IMR-90 (cell line): Measurements from ENCODE around the gene ATG9A. TPM values are rescaled to one million over a fixed set of nuclear protein-coding genes. Genes with fewer than 3 reads are reported as not detected.

Source experiments
- ATAC-seq: fragments of 200-7000 bp; cut with Tn5 transposase; 2 replicates; pipeline ENCODE4 v1.9.1; 2020; ENCODE audit warnings: low read depth, mild to moderate bottlenecking, moderate library complexity
- BruUV-seq: library from RNA; stranded (reverse); fragments of 400-500 nt; replicated peaks from 2 replicates; lab custom pipeline; 2021; lab: Mats Ljungman, UMichigan
- CTCF ChIA-PET: fragments of 300-600 bp; formaldehyde crosslinking; extraction: SDS; loops from one replicate; lab custom pipeline; 2021; ENCODE audit warnings: antibody characterized with exemption; lab: Yijun Ruan, JAX
- POLR2A ChIA-PET: fragments of 300-600 bp; sonication (Branson Sonifier 250); formaldehyde crosslinking; loops from one replicate; lab custom pipeline; 2022; ENCODE audit warnings: antibody characterized with exemption; ENCODE audit not compliant: unreplicated experiment; lab: Charles Lee
- DNase-seq: peaks from one replicate; pipeline ENCODE4 v3.0.0; 2013
- H2AFZ ChIP-seq: replicated peaks from 2 replicates; pipeline ENCODE3; 2013; ENCODE audit warnings: low read length, mild to moderate bottlenecking; ENCODE audit not compliant: poor library complexity
- H2AK5ac ChIP-seq: 2 replicates; pipeline ENCODE4 v1.6.1; 2013; ENCODE audit warnings: low read depth, low read length, inconsistent platforms
- H2AK9ac ChIP-seq: replicated peaks from 2 replicates; pipeline ENCODE3; 2013; ENCODE audit warnings: mild to moderate bottlenecking, low read depth, low read length, moderate library complexity; ENCODE audit not compliant: poor library complexity
- H2BK120ac ChIP-seq: 2 replicates; pipeline ENCODE4 v1.6.1; 2013; ENCODE audit warnings: low read depth, low read length, inconsistent platforms
- H2BK15ac ChIP-seq: 3 replicates; pipeline ENCODE4 v1.6.1; 2013; ENCODE audit warnings: low read depth, low read length, inconsistent platforms
- H2BK20ac ChIP-seq: 2 replicates; pipeline ENCODE4 v1.6.1; 2013; ENCODE audit warnings: low read depth, mild to moderate bottlenecking, inconsistent platforms, low read length, moderate library complexity
- H2BK5ac ChIP-seq: 2 replicates; pipeline ENCODE4 v1.6.1; 2013; ENCODE audit warnings: mild to moderate bottlenecking, low read depth, low read length, inconsistent platforms; ENCODE audit not compliant: poor library complexity, severe bottlenecking
- H3K14ac ChIP-seq: replicated peaks from 2 replicates; pipeline ENCODE4 v1.6.1; 2013; ENCODE audit warnings: low read depth, low read length, inconsistent platforms
- H3K18ac ChIP-seq: 2 replicates; pipeline ENCODE4 v1.6.1; 2013; ENCODE audit warnings: low read depth, low read length, control low read depth
- H3K23ac ChIP-seq: 2 replicates; pipeline ENCODE4 v1.6.1; 2013; ENCODE audit warnings: low read depth, low read length, inconsistent platforms
- H3K27ac ChIP-seq: 2 replicates; pipeline ENCODE4 v1.5.1; 2013; ENCODE audit warnings: mild to moderate bottlenecking, control low read depth, low read length; ENCODE audit not compliant: insufficient read depth
- H3K27me3 ChIP-seq: 2 replicates; pipeline ENCODE4 v1.6.1; 2013; ENCODE audit warnings: low read length; ENCODE audit not compliant: control insufficient read depth, insufficient read depth
- H3K36me3 ChIP-seq: 2 replicates; pipeline ENCODE4 v1.6.1; 2013; ENCODE audit warnings: low read length, mixed read lengths; ENCODE audit not compliant: control insufficient read depth, insufficient read depth
- H3K4ac ChIP-seq: 2 replicates; pipeline ENCODE4 v1.6.1; 2013; ENCODE audit warnings: low read depth, low read length, inconsistent platforms
- H3K4me1 ChIP-seq: 2 replicates; pipeline ENCODE4 v1.6.1; 2013; ENCODE audit warnings: low read length, mixed read lengths; ENCODE audit not compliant: control insufficient read depth, insufficient read depth
- H3K4me2 ChIP-seq: 2 replicates; pipeline ENCODE4 v1.6.1; 2013; ENCODE audit warnings: low read depth, mild to moderate bottlenecking, control low read depth, low read length, moderate library complexity
- H3K4me3 ChIP-seq: 2 replicates; pipeline ENCODE4 v1.5.1; 2013; ENCODE audit warnings: low read depth, mild to moderate bottlenecking, control low read depth, low read length, moderate library complexity; ENCODE audit not compliant: insufficient read depth
- H3K56ac ChIP-seq: 2 replicates; pipeline ENCODE4 v1.6.1; 2013; ENCODE audit warnings: low read length, inconsistent platforms; ENCODE audit not compliant: insufficient read depth; ENCODE audit errors: extremely low read depth
- H3K79me1 ChIP-seq, 2 experiments: 2 replicates each; pipeline ENCODE4 v1.6.1; 2013; ENCODE audit warnings: low read length in 2 of 2, inconsistent platforms in 1 of 2, low read depth in 1 of 2
- H3K9ac ChIP-seq: 2 replicates; pipeline ENCODE4 v1.6.1; 2013; ENCODE audit warnings: low read depth, low read length, control low read depth
- H3K9me1 ChIP-seq: 2 replicates; pipeline ENCODE4 v1.6.1; 2013; ENCODE audit warnings: low read length, inconsistent platforms; ENCODE audit not compliant: insufficient read depth
- H3K9me3 ChIP-seq: 2 replicates; pipeline ENCODE4 v1.6.1; 2013; ENCODE audit warnings: low read length; ENCODE audit not compliant: control insufficient read depth, insufficient read depth
- H4K20me1 ChIP-seq: 2 replicates; pipeline ENCODE4 v1.6.1; 2013; ENCODE audit warnings: low read length, inconsistent platforms; ENCODE audit not compliant: insufficient read depth
- H4K5ac ChIP-seq: 2 replicates; pipeline ENCODE4 v1.6.1; 2013; ENCODE audit warnings: mild to moderate bottlenecking, low read depth, low read length, control low read depth
- H4K8ac ChIP-seq, 2 experiments: 2 replicates each; pipeline ENCODE4 v1.6.1; 2013; ENCODE audit warnings: low read depth in 2 of 2, low read length in 2 of 2, control low read depth in 1 of 2, inconsistent platforms in 1 of 2
- H4K91ac ChIP-seq: 2 replicates; pipeline ENCODE4 v1.6.1; 2013; ENCODE audit warnings: low read depth, low read length, inconsistent platforms; ENCODE audit not compliant: insufficient read depth
- BHLHE40 ChIP-seq: fragments of 150-350 bp; IDR thresholded peaks from 2 replicates; pipeline ENCODE4 v1.6.1; 2016; ENCODE audit warnings: mild to moderate bottlenecking, low read depth, low read length
- CEBPB ChIP-seq: IDR thresholded peaks from 2 replicates; pipeline ENCODE4 v1.6.1; 2012; ENCODE audit warnings: low read depth, low read length, improper control_type of control experiment
- ELK1 ChIP-seq: fragments of 150-350 bp; IDR thresholded peaks from 2 replicates; pipeline ENCODE4 v1.6.1; 2016; ENCODE audit warnings: low read depth, mild to moderate bottlenecking, low read length, moderate library complexity, borderline replicate concordance
- FOS ChIP-seq: fragments of 150-350 bp; IDR thresholded peaks from 2 replicates; pipeline ENCODE4 v1.6.1; 2016; ENCODE audit warnings: low read depth, low read length
- MAFK ChIP-seq: IDR thresholded peaks from 2 replicates; pipeline ENCODE4 v1.6.1; 2012; ENCODE audit warnings: low read depth, low read length, improper control_type of control experiment
- MAZ ChIP-seq: IDR thresholded peaks from 2 replicates; pipeline ENCODE4 v1.6.1; 2012; ENCODE audit warnings: low read depth, mild to moderate bottlenecking, low read length, improper control_type of control experiment, moderate library complexity, borderline replicate concordance
- MXI1 ChIP-seq: IDR thresholded peaks from 2 replicates; pipeline ENCODE4 v1.6.1; 2012; ENCODE audit warnings: low read depth, mild to moderate bottlenecking, low read length, moderate library complexity, borderline replicate concordance
- NFE2L2 ChIP-seq: fragments of 150-350 bp; IDR thresholded peaks from 2 replicates; pipeline ENCODE4 v1.6.1; 2016; ENCODE audit warnings: low read depth, mild to moderate bottlenecking, low read length
- POLR2A ChIP-seq: IDR thresholded peaks from 2 replicates; pipeline ENCODE4 v1.6.1; 2012; ENCODE audit warnings: mild to moderate bottlenecking, low read depth, low read length
- RAD21 ChIP-seq: IDR thresholded peaks from 2 replicates; pipeline ENCODE4 v1.6.1; 2012; ENCODE audit warnings: low read length, improper control_type of control experiment
- RFX5 ChIP-seq: IDR thresholded peaks from 2 replicates; pipeline ENCODE4 v1.8.0; 2012; ENCODE audit warnings: low read depth, mild to moderate bottlenecking, low read length, moderate library complexity
- SMC3 ChIP-seq: fragments of 150-350 bp; IDR thresholded peaks from 2 replicates; pipeline ENCODE4 v1.6.1; 2016; ENCODE audit warnings: low read depth, mild to moderate bottlenecking, antibody characterized with exemption, low read length, moderate library complexity
- USF2 ChIP-seq: fragments of 150-350 bp; IDR thresholded peaks from 2 replicates; pipeline ENCODE4 v1.6.1; 2017; ENCODE audit warnings: mild to moderate bottlenecking, antibody characterized with exemption, low read length, low read depth
- WGBS, 2 experiments: methylation state at CpG; one replicate each; pipeline versions ENCODE4 v1.1.5 to v1.1.7; 2013; ENCODE audit warnings: missing lambda C conversion rate in 2 of 2; ENCODE audit not compliant: insufficient read length in 1 of 2; ENCODE audit errors: extremely low coverage in 2 of 2; 5-methylcytosine and 5-hydroxymethylcytosine counted together
- dilution Hi-C: fragments of 300-500 bp; cut with HindIII; formaldehyde crosslinking; loops from one replicate; pipeline ENCODE4 v1.14.3; 2018; ENCODE audit warnings: low sequenced_read_pairs; ENCODE audit not compliant: unreplicated experiment
- in situ Hi-C: fragments of 300-500 bp; cut with MboI; formaldehyde crosslinking; loops from 3 replicates; pipeline ENCODE4 v1.14.3; 2019; ENCODE audit warnings: low sequenced_read_pairs, inconsistent platforms, mixed read lengths
- intact Hi-C: fragments of 100-400 bp; cut with micrococcal nuclease; formaldehyde crosslinking; loops from 2 replicates; pipeline ENCODE4 v1.10.0; 2022
- polyA plus RNA-seq, 3 experiments: library from polyadenylated mRNA; depleted of rRNA; stranded (reverse); fragments of >200 nt; gene quantifications; 2 replicates each; pipeline ENCODE4 v1.2.3, GENCODE V29; 2012; ENCODE audit warnings: low replicate concordance in 1 of 3
- total RNA-seq: library from RNA; depleted of rRNA; stranded (reverse); fragments of >200 nt; gene quantifications from 2 replicates; pipeline ENCODE4 v1.2.3, GENCODE V29; 2012

Gene ATG9A
- total and polyA plus RNA-seq, 2 of the 4 experiments (the other 2 are of a cell fraction) = 35.1 to 58.3 TPM

GRCh38 chr2:219228041-219228910 is 1.2 kb downstream of the ATG9A start (continued):
- TF ChIP-seq MAZ (no peak), NFE2L2 (no peak)

GRCh38 chr2:219225350-219225749 is 4.1 kb downstream of the ATG9A start:
- Histone ChIP-seq H2BK5ac (no peak overlapping the region), H3K14ac (no peak overlapping the region), H3K4me3 (no peak overlapping the region), H3K27ac (no peak overlapping the region), H3K4me2 (no peak overlapping the region), H3K27me3 (no peaks in the 10 kb centered on the region), H4K91ac (no peak overlapping the region), H3K9me3 (no peaks in the 10 kb centered on the region), H3K79me1 (peaks cover 28 to 35% of the 10 kb centered on the region in 2 experiments), H3K23ac (no peak overlapping the region), H3K4ac (no peak overlapping the region), H2BK15ac (no peak overlapping the region), H2BK20ac (no peak overlapping the region), H3K9ac (no peak overlapping the region), H4K8ac (no peak overlapping the region), H3K18ac (no peak overlapping the region), H2AK9ac (no peak overlapping the region), H2BK120ac (no peak overlapping the region), H3K9me1 (peaks cover 8% of the 10 kb centered on the region; the same call in 1 of the 2 replicates), H3K36me3 (peaks cover 49% of the 10 kb centered on the region), H4K20me1 (no peaks in the 10 kb centered on the region; the same call in 1 of the 2 replicates), H3K4me1 (peaks cover 5% of the 10 kb centered on the region), H4K5ac (no peak overlapping the region), H3K56ac (no peak overlapping the region), H2AFZ (no peak overlapping the region), H2AK5ac (no peak overlapping the region)
- BruUV-seq = no TSS peak
- dilution Hi-C loops (no loop called here), intact Hi-C loops (no loop called here), in situ Hi-C loops (no loop called here)
- POLR2A ChIA-PET = no interaction called here
- DNase-seq (no peak), ATAC-seq (no peak)
- 95% methylated on average over 3 of the region's 3 CpGs; no CpG with 5 or more reads in 1 of the 2 experiments for WGBS, 2 experiments
- CTCF ChIA-PET = no interaction called here
- TF ChIP-seq RAD21 = no peak
- TF ChIP-seq FOS = no peak
- no peak for TF ChIP-seq SMC3
- TF ChIP-seq POLR2A = no peak
- TF ChIP-seq ELK1 = no peak
- no peak for TF ChIP-seq MAZ
- no peak for TF ChIP-seq BHLHE40
- TF ChIP-seq USF2 = no peak
- no peak for TF ChIP-seq CEBPB
- TF ChIP-seq MAFK = no peak
- TF ChIP-seq MXI1 = no peak
- no peak for TF ChIP-seq RFX5
